Measurements from ENCODE around the gene MPZ. TPM values are rescaled to one million over a fixed set of nuclear protein-coding genes. Genes with fewer than 3 reads are reported as not detected.

MPZ gene
- total RNA-seq, 6 donors from 2014 or later = 1.5 to 6.9 (median 4.0) TPM

- ATAC-seq (ENCODE audit: low FRiP score in 2 of 2) = no peak
- 74 to 92% methylated on average over 8 to 9 of the region's 9 CpGs for WGBS, 2 donors
- DNase-seq = peak in 1 of 2 donors; percentile 52
Observed at GRCh38 chr1:161299347-161299746, 10.4 kb downstream of the MPZ start.

DNA sequence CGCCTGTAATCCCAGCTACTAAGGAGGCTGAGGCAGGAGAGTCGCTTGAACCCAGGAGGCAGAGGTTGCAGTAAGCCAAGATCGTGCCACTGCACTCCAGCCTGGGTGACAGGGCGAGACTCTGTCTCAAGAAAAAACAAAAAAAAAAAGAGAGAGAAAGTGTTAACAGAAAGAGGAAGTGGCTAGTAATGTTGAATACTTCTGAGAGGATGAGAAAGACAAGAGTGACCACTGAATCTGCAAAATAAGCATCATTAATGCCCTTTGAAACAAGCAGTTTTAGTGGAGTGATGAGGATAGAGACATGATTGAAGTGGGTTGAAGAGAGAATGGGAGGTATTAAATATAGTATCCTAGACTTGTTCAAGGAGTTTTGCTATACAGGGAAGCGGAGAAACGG lies 11.7 kb downstream of the MPZ start:
- Histone ChIP-seq H3K27me3 (no peaks in the 10 kb centered on the region), H3K9me3 (no peaks in the 10 kb centered on the region), H3K4me3 (no peak overlapping the region), H3K27ac (no peak overlapping the region), H3K36me3 (no peaks in the 10 kb centered on the region), H3K4me1 (peaks cover 0 to 2% (median 0%) of the 10 kb centered on the region in 4 donors)
- TF ChIP-seq POLR2A (IDR thresholded peaks at IDR 0.05) (no peak), POLR2AphosphoS5 (IDR thresholded peaks at IDR 0.05) (no peak)
- DNase-seq (no peak), ATAC-seq (ENCODE audit: low FRiP score in 2 of 2) (no peak)
- 83 to 91% methylated on average over 6 of the region's 6 CpGs for WGBS, 2 donors

More at GRCh38 chr1:161299347-161299746, 10.4 kb downstream of the MPZ start:
- TF ChIP-seq EP300 (IDR thresholded peaks at IDR 0.05) = no peak
- TF ChIP-seq CTCF (IDR thresholded peaks at IDR 0.05) = no peak
- no peak for TF ChIP-seq POLR2AphosphoS5 (IDR thresholded peaks at IDR 0.05)
- TF ChIP-seq POLR2A (IDR thresholded peaks at IDR 0.05) = no peak
- H3K4me1 ChIP-seq = peaks cover 0 to 5% (median 3%) of the 10 kb centered on the region in 4 donors
- no peaks in the 10 kb centered on the region for H3K9me3 ChIP-seq
- no peak overlapping the region for H3K4me3 ChIP-seq
- no peak overlapping the region for H3K27ac ChIP-seq
- H3K36me3 ChIP-seq = no peaks in the 10 kb centered on the region
- no peaks in the 10 kb centered on the region for H3K27me3 ChIP-seq

DNA sequence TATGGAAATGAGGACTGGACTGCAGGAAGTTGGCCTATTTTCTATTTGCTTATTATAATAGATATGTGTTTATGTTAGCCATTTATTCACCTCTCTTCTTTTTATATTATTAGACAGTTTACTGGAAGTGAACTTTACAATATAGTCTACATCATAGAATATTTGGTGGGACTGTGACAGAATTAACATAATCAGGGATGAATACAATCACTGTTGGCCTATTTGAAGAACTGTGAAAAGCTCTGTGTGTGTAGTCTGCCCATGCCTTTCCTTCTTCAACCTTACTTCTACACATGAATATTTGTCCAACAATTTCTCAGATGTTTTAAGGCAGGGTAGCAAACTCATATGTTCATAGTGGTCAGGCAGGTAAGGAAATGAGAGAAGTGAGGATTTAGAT lies 12.4 kb downstream of the MPZ start:
- Histone ChIP-seq H3K27me3 (no peaks in the 10 kb centered on the region), H3K36me3 (no peaks in the 10 kb centered on the region), H3K4me1 (peaks cover 0 to 2% (median 0%) of the 10 kb centered on the region in 4 donors), H3K4me3 (no peak overlapping the region), H3K27ac (no peak overlapping the region), H3K9me3 (no peaks in the 10 kb centered on the region)
- no peak for ATAC-seq (ENCODE audit: low FRiP score in 2 of 2)
- DNase-seq = no peak
- TF ChIP-seq CTCF (IDR thresholded peaks at IDR 0.05) (no peak), EP300 (IDR thresholded peaks at IDR 0.05) (no peak), POLR2A (IDR thresholded peaks at IDR 0.05) (no peak), POLR2AphosphoS5 (IDR thresholded peaks at IDR 0.05) (no peak)

DNA sequence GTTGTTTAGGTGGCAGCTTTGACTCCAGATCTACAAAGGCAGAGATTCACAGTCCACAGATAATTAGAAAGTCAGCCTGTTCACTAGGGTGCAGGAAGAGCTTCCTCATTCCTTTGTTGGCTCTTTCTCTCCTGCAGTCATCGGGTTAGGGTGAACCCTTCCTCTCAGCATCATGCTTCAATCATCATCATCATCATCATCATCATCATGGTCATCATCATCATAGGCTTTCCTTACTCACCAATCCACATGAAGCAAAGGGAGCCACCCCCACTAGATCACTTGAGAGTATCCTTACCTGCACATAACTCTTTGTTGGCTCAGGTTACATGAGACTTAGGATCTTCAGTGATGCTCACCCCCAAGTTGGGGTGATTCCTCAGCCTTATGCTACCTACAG lies 19.0 kb downstream of the MPZ start:
- H3K27me3 ChIP-seq = no peaks in the 10 kb centered on the region
- no peaks in the 10 kb centered on the region for H3K36me3 ChIP-seq
- no peaks in the 10 kb centered on the region for H3K9me3 ChIP-seq
- H3K4me1 ChIP-seq = no peaks in the 10 kb centered on the region
- ATAC-seq (ENCODE audit: low FRiP score in 2 of 2) (no peak), DNase-seq (no peak)
- H3K4me3 ChIP-seq = no peak overlapping the region
- H3K27ac ChIP-seq = no peak overlapping the region
- TF ChIP-seq POLR2AphosphoS5 (IDR thresholded peaks at IDR 0.05) = no peak
- no peak for TF ChIP-seq CTCF (IDR thresholded peaks at IDR 0.05)
- no peak for TF ChIP-seq POLR2A (IDR thresholded peaks at IDR 0.05)
- TF ChIP-seq EP300 (IDR thresholded peaks at IDR 0.05) = no peak
- WGBS, 2 donors = 72 to 89% methylated on average over 1 of the region's 1 CpG

DNA sequence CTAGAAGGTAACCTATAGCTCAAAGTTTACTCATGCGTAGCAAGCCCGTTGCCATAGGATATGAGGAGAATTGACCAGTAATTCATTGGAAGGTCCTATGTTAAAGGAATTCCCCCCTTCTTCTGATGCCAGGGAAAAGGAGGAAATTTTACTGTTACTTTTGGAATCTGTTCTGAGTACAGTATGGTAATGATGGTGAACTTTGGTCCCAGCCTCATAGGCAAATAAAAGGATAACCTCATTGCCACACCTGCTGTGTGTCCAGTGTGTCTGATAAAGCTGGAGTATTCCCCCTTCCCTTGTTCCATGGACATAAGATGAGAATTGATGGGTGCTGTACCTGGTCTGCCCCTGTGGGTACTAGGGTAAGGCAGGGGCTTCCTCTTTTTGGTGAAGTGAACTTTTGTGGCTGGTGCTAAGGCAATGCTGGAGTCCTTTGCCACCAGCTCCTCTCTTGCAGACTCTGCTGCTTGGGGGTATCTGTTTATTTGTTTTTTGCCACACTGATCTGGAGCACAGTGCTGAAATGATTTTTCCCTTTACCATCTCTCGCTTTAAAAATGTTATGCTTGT lies 22.2 kb downstream of the MPZ start:
- H3K4me3 ChIP-seq = no peak overlapping the region
- no peaks in the 10 kb centered on the region for H3K9me3 ChIP-seq
- H3K27me3 ChIP-seq = no peaks in the 10 kb centered on the region
- H3K4me1 ChIP-seq = no peaks in the 10 kb centered on the region
- TF ChIP-seq EP300 (IDR thresholded peaks at IDR 0.05) = no peak
- TF ChIP-seq POLR2AphosphoS5 (IDR thresholded peaks at IDR 0.05) = no peak
- no peak for TF ChIP-seq CTCF (IDR thresholded peaks at IDR 0.05)
- no peak for TF ChIP-seq POLR2A (IDR thresholded peaks at IDR 0.05)
- WGBS, 2 donors = 91 to 98% methylated on average over 3 of the region's 3 CpGs
- DNase-seq (no peak), ATAC-seq (ENCODE audit: low FRiP score in 2 of 2) (no peak)
- no peaks in the 10 kb centered on the region for H3K36me3 ChIP-seq
- no peak overlapping the region for H3K27ac ChIP-seq

Measured in upper lobe of left lung (tissue), 6 donors.